Caco-2 (cell line): ENCODE measurements around the gene SEPTIN8. TPM values are rescaled to one million over a fixed set of nuclear protein-coding genes. Genes with fewer than 3 reads are reported as not detected.

Experiments
- BruUV-seq: library from RNA; stranded (reverse); fragments of 400-500 nt; replicated peaks from 2 replicates; lab custom pipeline; 2021; lab: Mats Ljungman, UMichigan
- CTCF ChIA-PET: fragments of 300-600 bp; sonication (Branson Sonifier 250); formaldehyde crosslinking; loops from one replicate; lab custom pipeline; 2022; ENCODE audit warnings: antibody characterized with exemption; lab: Charles Lee
- POLR2A ChIA-PET: fragments of 300-600 bp; sonication (Branson Sonifier 250); formaldehyde crosslinking; loops from one replicate; lab custom pipeline; 2022; ENCODE audit warnings: antibody characterized with exemption; lab: Charles Lee
- DNase-seq, 2 experiments: peaks; one replicate each; pipeline versions ENCODE4 v3.0.0 to v3.0.0-alpha.2; 2020 to 2022
- H3K27me3 ChIP-seq: replicated peaks from 2 replicates; pipeline ENCODE4 v1.6.0; 2011; ENCODE audit warnings: low read length; ENCODE audit not compliant: control insufficient read depth, insufficient read depth
- H3K36me3 ChIP-seq: 2 replicates; pipeline ENCODE4 v1.5.1; 2011; ENCODE audit warnings: low read length; ENCODE audit not compliant: control insufficient read depth, insufficient read depth
- H3K4me1 ChIP-seq: fragments of 250-450 bp; sonication (Bioruptor Pico); 2 replicates; pipeline ENCODE4 v1.5.1; 2020; ENCODE audit warnings: mild to moderate bottlenecking
- H3K4me3 ChIP-seq: 2 replicates; pipeline ENCODE4 v1.5.1; 2011; ENCODE audit warnings: low read depth, mild to moderate bottlenecking, control low read depth, low read length
- H3K9me3 ChIP-seq: fragments of 250-450 bp; sonication (Bioruptor Pico); 2 replicates; pipeline ENCODE4 v1.5.1; 2020; ENCODE audit warnings: mild to moderate bottlenecking, moderate library complexity
- H3K27ac Mint-ChIP-seq: one replicate; pipeline ENCODE4 v1.8.0; 2022; ENCODE audit warnings: mixed read lengths; ENCODE audit not compliant: unreplicated experiment
- H3K27me3 Mint-ChIP-seq: one replicate; pipeline ENCODE4 v1.8.0; 2022; ENCODE audit warnings: mixed read lengths; ENCODE audit not compliant: insufficient read depth, unreplicated experiment
- H3K36me3 Mint-ChIP-seq: one replicate; pipeline ENCODE4 v1.8.0; 2022; ENCODE audit warnings: mild to moderate bottlenecking, mixed read lengths; ENCODE audit not compliant: insufficient read depth, unreplicated experiment
- H3K4me1 Mint-ChIP-seq: one replicate; pipeline ENCODE4 v1.8.0; 2022; ENCODE audit warnings: low read depth, mixed read lengths; ENCODE audit not compliant: unreplicated experiment
- H3K4me3 Mint-ChIP-seq: one replicate; pipeline ENCODE4 v1.8.0; 2022; ENCODE audit warnings: mild to moderate bottlenecking, moderate library complexity, mixed read lengths; ENCODE audit not compliant: unreplicated experiment
- H3K9me3 Mint-ChIP-seq: one replicate; pipeline ENCODE4 v1.8.0; 2022; ENCODE audit warnings: mixed read lengths; ENCODE audit not compliant: unreplicated experiment
- CTCF ChIP-seq, 2 experiments: fragments of 200-600 bp in 1 of 2; IDR thresholded peaks; 1 replicate in 1 of 2; 2 replicates in 1 of 2; pipeline versions ENCODE4 v1.5.1 to v1.8.0; 2011 to 2022; ENCODE audit warnings: antibody characterized with exemption in 1 of 2, control low read depth in 1 of 2, inconsistent platforms in 1 of 2, low read depth in 1 of 2, low read length in 1 of 2, mild to moderate bottlenecking in 1 of 2, moderate library complexity in 1 of 2; ENCODE audit not compliant: insufficient read depth in 1 of 2, severe bottlenecking in 1 of 2, unreplicated experiment in 1 of 2
- intact Hi-C: fragments of 100-400 bp; cut with micrococcal nuclease; formaldehyde crosslinking; loops from one replicate; pipeline ENCODE4 v1.10.0; 2022; ENCODE audit not compliant: unreplicated experiment
- total RNA-seq: library from RNA; stranded (reverse); gene quantifications from 2 replicates; pipeline ENCODE4 v1.2.3, GENCODE V29; 2022

SEPTIN8 gene
- total RNA-seq, 1 experiment from 2014 or later, result 60.7 TPM

- BruUV-seq, result no TSS peak
- no peaks in the 10 kb centered on the region; the same call in 1 of the 2 replicates for H3K36me3 ChIP-seq
- ChIA-PET POLR2A (no interaction called here), CTCF (no interaction called here)
- H3K4me3 ChIP-seq, result no peak overlapping the region
- H3K9me3 ChIP-seq, result no peaks in the 10 kb centered on the region
- Mint-ChIP-seq H3K36me3 (no peaks in the 10 kb centered on the region), H3K9me3 (no peaks in the 10 kb centered on the region), H3K27me3 (no peaks in the 10 kb centered on the region), H3K4me1 (peaks cover 7% of the 10 kb centered on the region), H3K4me3 (no peak overlapping the region), H3K27ac (no peak overlapping the region)
- TF ChIP-seq CTCF (IDR thresholded peaks at IDR 0.05; ENCODE audit: insufficient read depth in 1 of 2, low read depth in 1 of 2, low read length in 1 of 2, severe bottlenecking in 1 of 2, unreplicated experiment in 1 of 2), result no peak
- intact Hi-C loops, result no loop called here
- 0 out of 2 replicates have a peak, but pooled peaks cover 10% of the 10 kb centered on the region for H3K4me1 ChIP-seq
- H3K27me3 ChIP-seq, result no peaks in the 10 kb centered on the region
- no peak for DNase-seq
These were observed 10.0 kb upstream of the SEPTIN8 start for GRCh38 chr5:132787076-132787475.

- no peaks in the 10 kb centered on the region for H3K9me3 Mint-ChIP-seq
- CTCF ChIA-PET, result no interaction called here
These were observed 8.8 kb upstream of the SEPTIN8 start for GRCh38 chr5:132785864-132786263.

DNA sequence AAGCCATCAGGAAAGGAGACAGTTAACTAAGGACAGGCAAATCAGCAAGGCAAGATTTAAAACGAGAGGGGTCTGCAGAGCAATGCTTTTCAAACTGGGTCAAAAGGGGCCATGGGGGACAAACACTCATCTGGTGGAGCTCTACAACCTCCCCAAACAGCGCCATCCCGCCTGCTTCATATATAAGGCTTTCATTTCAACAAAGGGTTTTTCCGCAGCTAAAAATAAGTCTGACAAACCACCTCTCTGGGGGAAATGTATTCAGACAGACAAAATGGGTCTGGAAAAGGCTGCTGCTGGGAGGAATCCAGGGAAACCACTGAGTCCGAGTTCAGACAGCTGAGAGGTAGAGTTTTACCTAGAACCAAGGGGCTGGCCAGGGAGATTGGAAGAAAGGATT lies 8.3 kb upstream of the SEPTIN8 start:
- no TSS peak for BruUV-seq
- Histone ChIP-seq H3K27me3 (no peaks in the 10 kb centered on the region), H3K4me1 (0 out of 2 replicates have a peak, but pooled peaks cover 10% of the 10 kb centered on the region), H3K36me3 (no peaks in the 10 kb centered on the region; the same call in 1 of the 2 replicates), H3K9me3 (no peaks in the 10 kb centered on the region), H3K4me3 (no peak overlapping the region)
- POLR2A ChIA-PET, result no interaction called here
- no peak for TF ChIP-seq CTCF (IDR thresholded peaks at IDR 0.05; ENCODE audit: insufficient read depth in 1 of 2, low read depth in 1 of 2, low read length in 1 of 2, severe bottlenecking in 1 of 2, unreplicated experiment in 1 of 2)
- no peaks in the 10 kb centered on the region for H3K9me3 Mint-ChIP-seq
- H3K4me1 Mint-ChIP-seq, result peaks cover 7% of the 10 kb centered on the region
- H3K4me3 Mint-ChIP-seq, result no peak overlapping the region
- CTCF ChIA-PET, result interaction anchor here (1.0 kb wide), 1 partner anchor 35 kb away, joined by 3 read pairs; no protein-coding TSS in a partner anchor
- peaks cover 5% of the 10 kb centered on the region for H3K27me3 Mint-ChIP-seq
- no peak overlapping the region for H3K27ac Mint-ChIP-seq
- DNase-seq, result no peak
- no peaks in the 10 kb centered on the region for H3K36me3 Mint-ChIP-seq
- intact Hi-C loops, result no loop called here

More at GRCh38 chr5:132785864-132786263, 8.8 kb upstream of the SEPTIN8 start:
- no peaks in the 10 kb centered on the region for H3K36me3 Mint-ChIP-seq
- Histone ChIP-seq H3K9me3 (no peaks in the 10 kb centered on the region), H3K27me3 (no peaks in the 10 kb centered on the region), H3K4me1 (0 out of 2 replicates have a peak, but pooled peaks cover 10% of the 10 kb centered on the region), H3K4me3 (no peak overlapping the region), H3K36me3 (no peaks in the 10 kb centered on the region; the same call in 1 of the 2 replicates)
- no peak overlapping the region for H3K4me3 Mint-ChIP-seq
- POLR2A ChIA-PET, result no interaction called here
- BruUV-seq, result no TSS peak
- H3K27me3 Mint-ChIP-seq, result peaks cover 5% of the 10 kb centered on the region
- no peak overlapping the region for H3K27ac Mint-ChIP-seq
- no peak for TF ChIP-seq CTCF (IDR thresholded peaks at IDR 0.05; ENCODE audit: insufficient read depth in 1 of 2, low read depth in 1 of 2, low read length in 1 of 2, severe bottlenecking in 1 of 2, unreplicated experiment in 1 of 2)
- DNase-seq, result no peak
- H3K4me1 Mint-ChIP-seq, result peaks cover 7% of the 10 kb centered on the region
- intact Hi-C loops, result no loop called here
